NCI-H2196 treated with DMSO at 0.1 percent for 48 hours (cell line): ENCODE measurements around the gene MYO3B.

Source experiments
- DNase-seq: peaks from one replicate; lab custom pipeline; 2025; ENCODE audit not compliant: unreplicated experiment; lab: John Stamatoyannopoulos, UW

The MYO3B gene

GRCh38 chr2:170159060-170159459 is 18.9 kb upstream of the MYO3B start:
- no peak for DNase-seq

GRCh38 chr2:170161516-170162270 is 16.3 kb upstream of the MYO3B start:
- DNase-seq: no peak

- DNase-seq: no peak
Measured at GRCh38 chr2:170162271-170162632, 15.7 kb upstream of the MYO3B start.

- DNase-seq: no peak
Measured at GRCh38 chr2:170163411-170164065, 14.4 kb upstream of the MYO3B start.

GRCh38 chr2:170165129-170165528 is 12.8 kb upstream of the MYO3B start:
- no peak for DNase-seq

GRCh38 chr2:170166735-170167134 is 11.2 kb upstream of the MYO3B start:
- DNase-seq: no peak

- no peak for DNase-seq
Measured at GRCh38 chr2:170170281-170171040, 7.5 kb upstream of the MYO3B start.

GRCh38 chr2:170176212-170176611 is 1.7 kb upstream of the MYO3B start:
- no peak for DNase-seq

- DNase-seq: no peak
Measured at GRCh38 chr2:170180031-170180566, 2.2 kb downstream of the MYO3B start.

GRCh38 chr2:170181602-170182001 is 3.7 kb downstream of the MYO3B start:
- no peak for DNase-seq

GRCh38 chr2:170185319-170185718 is 7.4 kb downstream of the MYO3B start:
- DNase-seq: no peak

GRCh38 chr2:170189757-170190156 is 11.8 kb downstream of the MYO3B start:
- no peak for DNase-seq

- no peak for DNase-seq
Measured at GRCh38 chr2:170190172-170190571, 12.2 kb downstream of the MYO3B start.

- no peak for DNase-seq
Measured at GRCh38 chr2:170191166-170191866, 13.4 kb downstream of the MYO3B start.

GRCh38 chr2:170196963-170197362 is 19.0 kb downstream of the MYO3B start:
- DNase-seq: no peak

GRCh38 chr2:170201275-170201674 is 23.3 kb downstream of the MYO3B start:
- no peak for DNase-seq

GRCh38 chr2:170201734-170202393 is 23.9 kb downstream of the MYO3B start:
- DNase-seq: no peak

- DNase-seq: no peak
Measured at GRCh38 chr2:170202437-170202836, 24.5 kb downstream of the MYO3B start.

- no peak for DNase-seq
Measured at GRCh38 chr2:170204298-170204951, 26.5 kb downstream of the MYO3B start.

- no peak for DNase-seq
Measured at GRCh38 chr2:170206246-170206645, 28.3 kb downstream of the MYO3B start.
